NCI-H748 treated with DMSO at 0.1 percent for 48 hours (cell line): ENCODE results near the gene ERC1.
"Not testable (repeated sequence)": the region's sequence is repeated elsewhere in the genome, so short reads cannot be mapped to it uniquely, and the experiment has no call there.

Experiments used
- DNase-seq: peaks from one replicate; lab custom pipeline; 2025; lab: John Stamatoyannopoulos, UW

ERC1 gene

GRCh38 chr12:1022032-1022970 is 31.3 kb downstream of the ERC1 start:
- no peak for DNase-seq

GRCh38 chr12:1030779-1031178 is 39.8 kb downstream of the ERC1 start:
- DNase-seq, result no peak

GRCh38 chr12:1034243-1034642 is 43.2 kb downstream of the ERC1 start:
- DNase-seq, result no peak

- no peak for DNase-seq
Observed at GRCh38 chr12:1034751-1035457, 43.9 kb downstream of the ERC1 start.

GRCh38 chr12:1041478-1041877 is 50.5 kb downstream of the ERC1 start:
- DNase-seq, result no peak

GRCh38 chr12:1044199-1044598 is 53.2 kb downstream of the ERC1 start:
- DNase-seq, result no peak

GRCh38 chr12:1044696-1045095 is 53.7 kb downstream of the ERC1 start:
- no peak for DNase-seq

GRCh38 chr12:1046727-1047126 is 55.7 kb downstream of the ERC1 start:
- no peak for DNase-seq

GRCh38 chr12:1047898-1048660 is 57.1 kb downstream of the ERC1 start:
- no peak for DNase-seq

GRCh38 chr12:1050059-1050707 is 59.2 kb downstream of the ERC1 start:
- DNase-seq, result no peak

- not testable (repeated sequence) for DNase-seq
Observed at GRCh38 chr12:1051672-1052071, 60.6 kb downstream of the ERC1 start.

- no peak for DNase-seq
Observed at GRCh38 chr12:1053690-1054089, 62.7 kb downstream of the ERC1 start.

- DNase-seq, result no peak
Observed at GRCh38 chr12:1054117-1054870, 63.3 kb downstream of the ERC1 start.

- DNase-seq, result no peak
Observed at GRCh38 chr12:1056390-1056789, 65.4 kb downstream of the ERC1 start.

GRCh38 chr12:1058423-1058822 is 67.4 kb downstream of the ERC1 start:
- DNase-seq, result no peak

- DNase-seq, result no peak
Observed at GRCh38 chr12:1059162-1059561, 68.1 kb downstream of the ERC1 start.

GRCh38 chr12:1063852-1064251 is 72.8 kb downstream of the ERC1 start:
- no peak for DNase-seq

GRCh38 chr12:1064317-1064716 is 73.3 kb downstream of the ERC1 start:
- no peak for DNase-seq

GRCh38 chr12:1065629-1066028 is 74.6 kb downstream of the ERC1 start:
- no peak for DNase-seq

- no peak for DNase-seq
Observed at GRCh38 chr12:1069846-1070245, 78.8 kb downstream of the ERC1 start.

GRCh38 chr12:1071182-1071581 is 80.2 kb downstream of the ERC1 start:
- no peak for DNase-seq
